Adrenal gland (tissue), 12 donors: Measurements from ENCODE around the gene FMN1. TPM values are rescaled to one million over a fixed set of nuclear protein-coding genes. Genes with fewer than 3 reads are reported as not detected.
A peak's percentile ranks its signal among the peaks of the same experiment; 100 is the strongest.

ENCODE experiments used
- DNase-seq, 7 donors: peaks; one replicate each; pipeline ENCODE4 v3.0.0-alpha.2; 2019 to 2020
- H3K27ac ChIP-seq, 5 donors: fragments of 200-600 bp; sonication (generic) in 4 of 5; 1 replicate in 3 of 5; 2 replicates in 2 of 5; pipeline versions ENCODE4 v1.5.1 to v1.8.0; 2016 to 2020; ENCODE audit warnings: mild to moderate bottlenecking in 1 of 5
- H3K27me3 ChIP-seq: fragments of 200-600 bp; 2 replicates; pipeline ENCODE4 v1.8.0; 2021
- H3K36me3 ChIP-seq, 2 donors: fragments of 200-600 bp; replicated peaks in 1 of 2; 1 replicate in 1 of 2; 2 replicates in 1 of 2; pipeline versions ENCODE4 v1.5.1 to v1.8.0; 2018 to 2022
- H3K4me1 ChIP-seq, 2 donors: fragments of 200-600 bp; replicated peaks in 1 of 2; 1 replicate in 1 of 2; 2 replicates in 1 of 2; pipeline versions ENCODE4 v1.5.1 to v1.8.0; 2018 to 2021
- H3K4me3 ChIP-seq, 4 donors: fragments of 200-600 bp; sonication (generic) in 3 of 4; one replicate each; pipeline ENCODE4 v1.5.1; 2016 to 2018
- H3K9me3 ChIP-seq, 3 donors: fragments of 200-600 bp; sonication (generic) in 1 of 3; replicated peaks in 1 of 3; 1 replicate in 2 of 3; 2 replicates in 1 of 3; pipeline versions ENCODE4 v1.5.1 to v1.8.0; 2016 to 2021
- POLR2A ChIP-seq, 2 donors: fragments of 450-650 bp; IDR thresholded peaks; one replicate each; pipeline ENCODE4 v1.6.1; 2017; ENCODE audit warnings: antibody characterized with exemption in 2 of 2, mild to moderate bottlenecking in 2 of 2, moderate library complexity in 1 of 2
- WGBS, 4 donors: extraction: QIAGEN DNeasy Blood & Tissue Kit in 2 of 4; methylation state at CpG; one replicate each; pipeline versions ENCODE4 v1.1.5 to v1.1.7; 2013 to 2017; 5-methylcytosine and 5-hydroxymethylcytosine counted together
- intact Hi-C, 2 donors: fragments of 100-400 bp; cut with DNase I; formaldehyde crosslinking; loops; one replicate each; pipeline versions ENCODE4 v1.14.1 to v1.15.0; 2022 to 2023
- polyA plus RNA-seq, 3 donors: library from polyadenylated mRNA; stranded (reverse); fragments of 200-250 nt in 2 of 3; fragments of 350-450 nt in 1 of 3; fragmentation: Illumina TruSeq in 1 of 3; extraction: RNeasy Lipid Tissue Mini Kit (QIAGEN cat#74804) in 1 of 3; gene quantifications; one replicate each; pipeline ENCODE4 v1.2.3, GENCODE V29; 2013 to 2014
- total RNA-seq, 9 donors: library from RNA; depleted of rRNA in 4 of 9; stranded (reverse); fragments of >200 nt in 4 of 9; fragments of 120-200 nt in 1 of 9; fragmentation: NEBNext Ultra II Directional in 1 of 9; extraction: Animal tissue kit (Norgen Biotek cat#: 25700) in 1 of 9; gene quantifications; one replicate each; pipeline versions ENCODE4 v1.1.0 to v1.2.4, GENCODE V29; 2013 to 2023
- TF ChIP-seq, protein P1 (sequence below), 6 experiments: fragments of 450-650 bp in 4 of 6; fragments of 200-600 bp in 2 of 6; sonication (generic) in 1 of 6; IDR thresholded peaks; 1 replicate in 5 of 6; 2 replicates in 1 of 6; pipeline versions ENCODE4 v1.5.1 to v1.8.0; 2016 to 2021; ENCODE audit warnings: antibody characterized with exemption in 6 of 6, mild to moderate bottlenecking in 2 of 6, moderate library complexity in 1 of 6
- donor health status: healthy with polysubstance abuse.
- donor health status: Bipolar disorder and iron deficiency.
- donor health status: DM: yes; HTN: yes; CAD: no.
- donor health status: DM: no; HTN: no; CAD: no.
- donor health status: DM: no; HTN: no; CAD: no.
- donor health status: DM: yes; HTN: yes; CAD: no.

The FMN1 gene
- total and polyA plus RNA-seq, 12 donors: 0.37 to 29.2 (median 11.4) TPM

DNA sequence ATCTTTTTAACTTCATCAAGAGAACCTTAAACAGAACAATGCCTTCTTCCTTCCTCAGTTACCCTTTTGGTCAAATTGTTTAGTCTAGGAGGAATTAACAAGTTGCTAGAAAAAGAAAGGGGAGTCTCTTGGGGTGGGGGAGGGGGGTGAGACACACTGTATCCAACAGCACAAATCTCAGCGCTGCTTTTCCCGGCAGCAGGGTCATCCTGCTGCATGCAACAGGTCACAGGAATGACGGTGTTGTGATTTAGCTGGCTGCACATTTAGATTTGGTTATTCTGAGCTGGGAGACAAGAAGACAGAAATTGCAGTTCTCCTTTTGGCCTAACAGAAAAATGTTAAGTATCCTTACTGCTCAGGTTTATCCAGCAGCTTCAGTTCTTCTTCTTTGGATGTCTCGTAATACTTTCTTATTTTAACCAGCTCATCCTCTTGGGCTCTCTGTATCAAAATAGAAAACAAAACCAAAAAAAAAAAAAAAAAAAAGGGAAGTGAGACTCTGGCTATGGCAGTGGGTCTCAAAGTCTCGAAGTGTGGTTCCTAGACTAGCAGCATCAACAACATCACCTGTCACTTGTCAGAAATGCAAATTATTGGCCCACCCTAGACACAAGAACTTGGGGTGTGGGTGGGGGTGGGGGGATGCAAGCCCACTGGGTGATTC lies 286.2 kb downstream of the FMN1 start:
- TF ChIP-seq, protein P1, sequence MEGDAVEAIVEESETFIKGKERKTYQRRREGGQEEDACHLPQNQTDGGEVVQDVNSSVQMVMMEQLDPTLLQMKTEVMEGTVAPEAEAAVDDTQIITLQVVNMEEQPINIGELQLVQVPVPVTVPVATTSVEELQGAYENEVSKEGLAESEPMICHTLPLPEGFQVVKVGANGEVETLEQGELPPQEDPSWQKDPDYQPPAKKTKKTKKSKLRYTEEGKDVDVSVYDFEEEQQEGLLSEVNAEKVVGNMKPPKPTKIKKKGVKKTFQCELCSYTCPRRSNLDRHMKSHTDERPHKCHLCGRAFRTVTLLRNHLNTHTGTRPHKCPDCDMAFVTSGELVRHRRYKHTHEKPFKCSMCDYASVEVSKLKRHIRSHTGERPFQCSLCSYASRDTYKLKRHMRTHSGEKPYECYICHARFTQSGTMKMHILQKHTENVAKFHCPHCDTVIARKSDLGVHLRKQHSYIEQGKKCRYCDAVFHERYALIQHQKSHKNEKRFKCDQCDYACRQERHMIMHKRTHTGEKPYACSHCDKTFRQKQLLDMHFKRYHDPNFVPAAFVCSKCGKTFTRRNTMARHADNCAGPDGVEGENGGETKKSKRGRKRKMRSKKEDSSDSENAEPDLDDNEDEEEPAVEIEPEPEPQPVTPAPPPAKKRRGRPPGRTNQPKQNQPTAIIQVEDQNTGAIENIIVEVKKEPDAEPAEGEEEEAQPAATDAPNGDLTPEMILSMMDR (IDR thresholded peaks at IDR 0.05): no peak
- no peak for TF ChIP-seq POLR2A (IDR thresholded peaks at IDR 0.05)
- DNase-seq: no peak
- intact Hi-C loops: loop anchor here in 1 of 2 donors (10.0 kb wide), 1 partner anchor 53 kb away; no protein-coding TSS in a partner anchor
- 46 to 55% (median 51%) methylated on average over 5 of the region's 5 CpGs for WGBS, 4 donors
- Histone ChIP-seq H3K4me3 (no peak overlapping the region), H3K27me3 (no peaks in the 10 kb centered on the region), H3K36me3 (no peaks in the 10 kb centered on the region), H3K27ac (peak overlapping the region in 1 of 5 donors; percentile 44), H3K4me1 (peaks cover 0 to 6% of the 10 kb centered on the region in 2 donors), H3K9me3 (no peaks in the 10 kb centered on the region)

DNA sequence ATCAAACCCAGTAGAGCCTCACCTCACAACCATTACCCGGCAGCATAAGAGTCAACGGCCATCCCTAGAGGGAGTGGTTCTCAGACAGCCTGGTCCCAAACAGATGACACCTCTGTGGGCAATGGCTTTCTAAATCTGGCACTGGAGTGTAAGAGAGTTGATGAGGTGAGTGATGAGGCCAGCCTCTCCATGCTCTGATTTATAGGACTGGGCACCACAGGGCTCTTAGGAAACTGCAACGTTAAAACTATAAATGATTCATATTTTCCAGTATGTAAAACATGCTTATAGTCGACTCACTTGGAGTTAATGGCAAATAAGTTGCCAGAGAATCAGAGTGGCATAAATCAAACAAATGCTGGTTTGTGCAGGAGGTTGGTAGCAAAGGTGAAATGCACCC lies 289.0 kb downstream of the FMN1 start:
- Histone ChIP-seq H3K4me3 (no peak overlapping the region), H3K36me3 (no peaks in the 10 kb centered on the region), H3K9me3 (no peaks in the 10 kb centered on the region), H3K27me3 (no peaks in the 10 kb centered on the region), H3K4me1 (peaks cover 0 to 6% of the 10 kb centered on the region in 2 donors), H3K27ac (no peak overlapping the region)
- no peak for TF ChIP-seq POLR2A (IDR thresholded peaks at IDR 0.05)
- TF ChIP-seq, protein P1 (IDR thresholded peaks at IDR 0.05): no peak
- WGBS, 4 donors: 74 to 87% (median 78%) methylated on average over 4 of the region's 4 CpGs
- intact Hi-C loops: loop anchor here in 1 of 2 donors (10.0 kb wide), 1 partner anchor 51 kb away; no protein-coding TSS in a partner anchor
- DNase-seq: no peak

DNA sequence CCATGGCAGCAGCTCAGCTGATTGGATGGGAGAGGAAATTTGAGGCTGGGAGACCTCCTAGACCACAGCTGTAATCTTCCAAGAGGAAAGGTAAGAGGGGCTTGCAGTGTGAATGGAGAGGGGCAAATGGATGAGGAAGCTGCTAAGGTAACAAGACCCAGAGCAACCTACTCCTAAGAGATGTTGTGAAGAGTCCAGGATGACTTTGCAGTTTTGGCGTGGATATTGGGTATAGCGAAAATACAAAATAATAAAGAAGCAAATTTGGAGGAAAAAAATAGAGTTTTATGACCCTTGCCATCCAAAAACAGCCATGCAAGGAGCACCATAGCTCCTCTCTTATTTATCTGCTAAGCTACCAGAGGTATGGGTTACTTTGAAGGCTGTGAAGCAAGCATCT lies 290.1 kb downstream of the FMN1 start:
- Histone ChIP-seq H3K9me3 (no peaks in the 10 kb centered on the region), H3K27ac (no peak overlapping the region), H3K36me3 (no peaks in the 10 kb centered on the region), H3K4me3 (no peak overlapping the region), H3K4me1 (peaks cover 0 to 6% of the 10 kb centered on the region in 2 donors), H3K27me3 (no peaks in the 10 kb centered on the region)
- no peak for TF ChIP-seq POLR2A (IDR thresholded peaks at IDR 0.05)
- TF ChIP-seq, protein P1 (IDR thresholded peaks at IDR 0.05): no peak
- WGBS, 4 donors: 74 to 86% (median 81%) methylated on average over 2 of the region's 2 CpGs
- DNase-seq: no peak
- intact Hi-C loops: loop anchor here in 1 of 2 donors (10.0 kb wide), 1 partner anchor 50 kb away; no protein-coding TSS in a partner anchor

DNA sequence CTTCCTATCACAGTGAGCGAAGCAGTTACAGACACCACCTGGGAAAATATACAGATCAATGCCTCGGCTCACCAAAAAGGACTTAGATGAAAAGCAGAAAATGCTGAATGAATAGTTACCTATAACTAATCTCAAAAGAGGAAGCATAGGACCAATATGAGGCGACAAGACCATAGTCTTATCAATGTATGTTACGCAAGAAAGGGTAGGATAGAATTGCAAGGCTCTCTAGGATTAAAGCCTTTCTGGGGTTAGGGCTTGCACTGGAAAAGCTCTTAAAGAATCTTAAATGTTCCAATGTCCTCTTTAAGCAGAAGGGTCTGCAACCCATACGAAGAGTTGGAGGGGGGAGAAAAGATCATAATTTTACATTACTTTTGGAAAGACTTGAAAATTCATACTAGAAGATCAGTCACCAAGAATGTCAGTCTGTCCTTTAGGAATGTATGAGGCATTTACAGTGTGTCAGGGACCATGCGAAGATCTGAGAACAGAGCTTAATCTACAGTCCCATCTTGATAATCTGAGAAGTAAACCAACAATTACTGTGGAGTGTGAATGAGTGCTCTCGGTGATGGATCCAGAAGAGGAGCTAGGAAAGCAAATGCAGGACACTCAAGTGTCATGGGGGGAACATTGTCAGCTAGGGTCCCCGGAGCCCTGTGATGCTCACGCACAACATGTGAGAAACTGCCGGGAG lies 290.8 kb downstream of the FMN1 start:
- no peaks in the 10 kb centered on the region for H3K27me3 ChIP-seq
- 65 to 85% (median 78%) methylated on average over 10 of the region's 10 CpGs for WGBS, 4 donors
- no peak overlapping the region for H3K27ac ChIP-seq

More for the DNA sequence above, 290.8 kb downstream of the FMN1 start:
- H3K36me3 ChIP-seq: no peaks in the 10 kb centered on the region
- intact Hi-C loops: loop anchor here in 1 of 2 donors (10.0 kb wide), 1 partner anchor 49 kb away; no protein-coding TSS in a partner anchor
- no peaks in the 10 kb centered on the region for H3K9me3 ChIP-seq
- peaks cover 0 to 6% of the 10 kb centered on the region in 2 donors for H3K4me1 ChIP-seq
- no peak overlapping the region for H3K4me3 ChIP-seq
- no peak for DNase-seq
- TF ChIP-seq, protein P1 (IDR thresholded peaks at IDR 0.05): no peak
- no peak for TF ChIP-seq POLR2A (IDR thresholded peaks at IDR 0.05)
